Neural cell (in vitro differentiated cells): ENCODE measurements around the gene GINS3. TPM values are rescaled to one million over a fixed set of nuclear protein-coding genes. Genes with fewer than 3 reads are reported as not detected.

Experiments used
- H2AFZ ChIP-seq: fragments of 200-600, 300-800 bp; sonication (generic), shearing (Covaris generic); 2 replicates; pipeline ENCODE4 v1.6.0; 2014; ENCODE audit warnings: low read depth, mild to moderate bottlenecking, antibody characterized with exemption, low read length, moderate library complexity
- H3F3A ChIP-seq: fragments of 200-600 bp; shearing (Covaris generic); 2 replicates; pipeline ENCODE4 v1.6.1; 2016; ENCODE audit warnings: mild to moderate bottlenecking, moderate library complexity, mixed read lengths, antibody characterized with exemption, low read length; ENCODE audit not compliant: insufficient read depth, poor library complexity, severe bottlenecking
- H3K27ac ChIP-seq: fragments of 200-600, 300-800 bp; sonication (generic), shearing (Covaris generic); 2 replicates; pipeline ENCODE4 v1.5.1; 2014; ENCODE audit warnings: mild to moderate bottlenecking, low read length, moderate library complexity
- H3K27me3 ChIP-seq: fragments of 300-800, 200-600 bp; sonication (generic), shearing (Covaris generic); 2 replicates; pipeline ENCODE4 v1.6.0; 2014; ENCODE audit warnings: mild to moderate bottlenecking, low read depth, low read length, moderate library complexity; ENCODE audit not compliant: insufficient read depth
- H3K36me3 ChIP-seq: fragments of 300-800, 200-600 bp; sonication (generic), shearing (Covaris generic); 2 replicates; pipeline ENCODE4 v1.5.1; 2014; ENCODE audit warnings: mild to moderate bottlenecking, antibody characterized with exemption, low read length, moderate library complexity; ENCODE audit not compliant: insufficient read depth
- H3K4me2 ChIP-seq: fragments of 300-800, 200-600 bp; sonication (generic), shearing (Covaris generic); 2 replicates; pipeline ENCODE4 v1.6.0; 2014; ENCODE audit warnings: mild to moderate bottlenecking, low read length
- H3K4me3 ChIP-seq: fragments of 300-800, 200-600 bp; sonication (generic), shearing (Covaris generic); 2 replicates; pipeline ENCODE4 v1.5.1; 2014; ENCODE audit warnings: mild to moderate bottlenecking, low read length, moderate library complexity
- H3K79me2 ChIP-seq: fragments of 200-600 bp; shearing (Covaris generic); replicated peaks from 2 replicates; pipeline ENCODE4 v1.6.0; 2014; ENCODE audit warnings: mild to moderate bottlenecking, low read length, moderate library complexity; ENCODE audit not compliant: insufficient read depth
- H3K9ac ChIP-seq: fragments of 300-800, 200-600 bp; sonication (generic), shearing (Covaris generic); 2 replicates; pipeline ENCODE4 v1.6.1; 2016; ENCODE audit warnings: mild to moderate bottlenecking, low read length, mixed read lengths
- H3K9me2 ChIP-seq: fragments of 200-600 bp; shearing (Covaris generic); 2 replicates; pipeline ENCODE4 v1.6.1; 2016; ENCODE audit warnings: mild to moderate bottlenecking, low read length, mixed read lengths; ENCODE audit not compliant: insufficient read depth
- H3K9me3 ChIP-seq: fragments of 200-600, 300-800 bp; sonication (generic), shearing (Covaris generic); 2 replicates; pipeline ENCODE4 v1.6.1; 2016; ENCODE audit warnings: mild to moderate bottlenecking, mixed run types, low read length, moderate library complexity, mixed read lengths
- H4K20me1 ChIP-seq: fragments of 200-600 bp; shearing (Covaris generic); 2 replicates; pipeline ENCODE4 v1.6.1; 2016; ENCODE audit warnings: mild to moderate bottlenecking, mixed run types; ENCODE audit not compliant: insufficient read depth
- CTCF ChIP-seq: fragments of 450-650 bp; IDR thresholded peaks from 2 replicates; pipeline ENCODE4 v1.5.1; 2014; ENCODE audit warnings: antibody characterized with exemption, mild to moderate bottlenecking, moderate library complexity; ENCODE audit not compliant: poor library complexity, severe bottlenecking
- EP300 ChIP-seq: fragments of 450-650 bp; conservative IDR thresholded peaks from 2 replicates; pipeline ENCODE4 v1.6.1; 2014; ENCODE audit warnings: antibody characterized with exemption, mild to moderate bottlenecking, moderate library complexity; ENCODE audit not compliant: poor library complexity, severe bottlenecking
- EZH2 ChIP-seq: fragments of 200-600, 300-800 bp; shearing (Covaris generic), sonication (generic); IDR thresholded peaks from 2 replicates; pipeline ENCODE4 v1.6.1; 2014; ENCODE audit warnings: antibody characterized with exemption, low read length, borderline replicate concordance, mild to moderate bottlenecking; ENCODE audit not compliant: insufficient read depth, poor library complexity, severe bottlenecking
- MXI1 ChIP-seq: fragments of 450-650 bp; conservative IDR thresholded peaks from 2 replicates; pipeline ENCODE4 v1.6.1; 2014; ENCODE audit warnings: antibody characterized with exemption, mild to moderate bottlenecking; ENCODE audit not compliant: poor library complexity, severe bottlenecking
- POLR2AphosphoS5 ChIP-seq: IDR thresholded peaks from 2 replicates; pipeline ENCODE4 v1.6.1; 2012
- RAD21 ChIP-seq: fragments of 450-650 bp; conservative IDR thresholded peaks from 2 replicates; pipeline ENCODE4 v1.6.1; 2014; ENCODE audit warnings: antibody characterized with exemption, mild to moderate bottlenecking, moderate library complexity
- REST ChIP-seq: IDR thresholded peaks from 2 replicates; pipeline ENCODE4 v1.6.1; 2012; ENCODE audit warnings: borderline replicate concordance
- SMC3 ChIP-seq: fragments of 450-650 bp; conservative IDR thresholded peaks from 2 replicates; pipeline ENCODE4 v1.6.1; 2014; ENCODE audit warnings: antibody characterized with exemption, mild to moderate bottlenecking, moderate library complexity; ENCODE audit not compliant: poor library complexity
- TAF1 ChIP-seq: IDR thresholded peaks from 2 replicates; pipeline ENCODE4 v1.6.1; 2012; ENCODE audit warnings: low read depth
- polyA plus RNA-seq: library from polyadenylated mRNA; depleted of rRNA; stranded (reverse); fragments of >200 nt; gene quantifications from 2 replicates; pipeline ENCODE4 v1.2.3, GENCODE V29; 2014

The GINS3 gene
- polyA plus RNA-seq, 1 donor from 2014 or later, result 4.3 TPM

GRCh38 chr16:58389724-58390123 is 2.5 kb upstream of the GINS3 start:
- H3K36me3 ChIP-seq, result no peaks in the 10 kb centered on the region
- H3K4me2 ChIP-seq, result no peak overlapping the region
- H3F3A ChIP-seq, result no peaks in the 10 kb centered on the region
- no peaks in the 10 kb centered on the region for H3K27me3 ChIP-seq
- H3K9ac ChIP-seq, result no peak overlapping the region
- TF ChIP-seq EZH2, result no peak
- no peak for TF ChIP-seq CTCF
- TF ChIP-seq TAF1, result no peak
- TF ChIP-seq POLR2AphosphoS5, result no peak
- no peak for TF ChIP-seq SMC3
- TF ChIP-seq MXI1, result no peak
- no peak for TF ChIP-seq REST
- no peak for TF ChIP-seq RAD21
- no peak for TF ChIP-seq EP300
- H3K4me3 ChIP-seq, result no peak overlapping the region
- no peak overlapping the region for H2AFZ ChIP-seq
- H3K9me3 ChIP-seq, result no peaks in the 10 kb centered on the region
- no peaks in the 10 kb centered on the region for H3K79me2 ChIP-seq
- H4K20me1 ChIP-seq, result no peaks in the 10 kb centered on the region
- no peak overlapping the region for H3K27ac ChIP-seq
- H3K9me2 ChIP-seq, result no peaks in the 10 kb centered on the region

GRCh38 chr16:58393138-58393504 is 850 bp downstream of the GINS3 start:
- no peak overlapping the region for H3K27ac ChIP-seq
- no peaks in the 10 kb centered on the region for H3F3A ChIP-seq
- H3K9ac ChIP-seq, result peak overlapping the region; percentile 61

More at GRCh38 chr16:58393138-58393504, 850 bp downstream of the GINS3 start:
- TF ChIP-seq POLR2AphosphoS5 (no peak), TAF1 (no peak), RAD21 (no peak), SMC3 (no peak), MXI1 (no peak), EP300 (no peak), REST (no peak), EZH2 (no peak), CTCF (no peak)
- H3K27me3 ChIP-seq, result no peaks in the 10 kb centered on the region
- no peaks in the 10 kb centered on the region for H3K9me2 ChIP-seq
- no peaks in the 10 kb centered on the region for H3K36me3 ChIP-seq
- H3K79me2 ChIP-seq, result no peaks in the 10 kb centered on the region
- H3K4me2 ChIP-seq, result peak overlapping the region; percentile 63
- peak overlapping the region; percentile 84 for H2AFZ ChIP-seq
- no peaks in the 10 kb centered on the region for H4K20me1 ChIP-seq
- no peaks in the 10 kb centered on the region for H3K9me3 ChIP-seq
- H3K4me3 ChIP-seq, result peak overlapping the region; percentile 97
